Spinal cord (tissue), 10 donors: ENCODE measurements around the gene NLE1. TPM values are rescaled to one million over a fixed set of nuclear protein-coding genes. Genes with fewer than 3 reads are reported as not detected.
"Not testable (repeated sequence)": the region's sequence is repeated elsewhere in the genome, so short reads cannot be mapped to it uniquely, and the experiment has no call there.

ENCODE experiments used
- DNase-seq, 6 donors: peaks; one replicate each; pipeline versions ENCODE4 v3.0.0 to v3.0.0-alpha.2; 2013 to 2015; ENCODE audit warnings: low spot score in 6 of 6, low read depth in 4 of 6
- H3K27ac ChIP-seq: one replicate; pipeline ENCODE4 v1.5.1; 2013; ENCODE audit warnings: low read depth, low read length, control low read depth
- H3K27me3 ChIP-seq: one replicate; pipeline ENCODE4 v1.6.1; 2013; ENCODE audit warnings: low read length; ENCODE audit not compliant: control insufficient read depth, insufficient read depth
- H3K36me3 ChIP-seq: one replicate; pipeline ENCODE4 v1.6.1; 2013; ENCODE audit warnings: low read length; ENCODE audit not compliant: control insufficient read depth, insufficient read depth
- H3K4me1 ChIP-seq: one replicate; pipeline ENCODE4 v1.6.1; 2013; ENCODE audit warnings: low read length; ENCODE audit not compliant: control insufficient read depth, insufficient read depth
- H3K4me3 ChIP-seq: one replicate; pipeline ENCODE4 v1.5.1; 2013; ENCODE audit warnings: low read depth, low read length, control low read depth
- H3K9me3 ChIP-seq: one replicate; pipeline ENCODE4 v1.6.1; 2013; ENCODE audit warnings: low read length; ENCODE audit not compliant: control insufficient read depth, insufficient read depth
- WGBS: methylation state at CpG from one replicate; pipeline ENCODE4 v1.1.5; 2013; ENCODE audit warnings: missing lambda C conversion rate; ENCODE audit not compliant: insufficient coverage; 5-methylcytosine and 5-hydroxymethylcytosine counted together
- polyA plus RNA-seq, 2 donors: library from polyadenylated mRNA; unstranded; fragments of 120-200 nt; gene quantifications; one replicate each; pipeline ENCODE4 v1.2.1, GENCODE V29; 2013; ENCODE audit not compliant: insufficient read length in 2 of 2
- total RNA-seq, 2 donors: library from RNA; depleted of rRNA in 1 of 2; stranded (reverse); fragments of 120-200 nt in 1 of 2; fragments of >200 nt in 1 of 2; gene quantifications; one replicate each; pipeline versions ENCODE4 v1.2.3 to v1.2.4, GENCODE V29; 2013 to 2014
- donor health status: healthy.

NLE1 gene
- total and polyA plus RNA-seq, 4 donors: 14.2 to 26.1 (median 19.0) TPM

DNA sequence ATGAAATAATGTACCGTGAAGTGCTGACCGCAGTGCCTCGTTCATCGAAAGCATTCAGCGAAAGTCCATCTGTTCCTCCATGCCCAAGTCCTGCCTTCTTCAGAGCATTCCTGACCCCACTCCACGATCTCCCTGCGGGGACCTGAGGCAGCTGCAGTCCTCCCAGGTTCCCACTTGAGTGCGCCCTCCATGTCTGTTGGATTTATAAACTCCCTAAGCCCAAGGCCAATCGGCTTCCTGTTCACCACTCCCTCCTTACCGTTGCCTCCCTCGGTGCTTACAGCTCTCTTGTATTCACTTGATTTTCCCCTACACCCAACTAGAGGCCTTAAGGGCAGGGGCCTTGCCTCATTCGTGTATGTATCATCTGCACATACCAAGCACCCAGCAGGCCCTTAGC is 25.3 kb downstream of the NLE1 start:
- no peaks in the 10 kb centered on the region for H3K9me3 ChIP-seq
- peaks cover 19% of the 10 kb centered on the region for H3K4me1 ChIP-seq
- no peak overlapping the region for H3K27ac ChIP-seq
- 87% methylated on average over 11 of the region's 12 CpGs for WGBS
- H3K4me3 ChIP-seq: no peak overlapping the region
- no peak for DNase-seq
- H3K27me3 ChIP-seq: no peaks in the 10 kb centered on the region
- H3K36me3 ChIP-seq: peaks cover 4% of the 10 kb centered on the region

DNA sequence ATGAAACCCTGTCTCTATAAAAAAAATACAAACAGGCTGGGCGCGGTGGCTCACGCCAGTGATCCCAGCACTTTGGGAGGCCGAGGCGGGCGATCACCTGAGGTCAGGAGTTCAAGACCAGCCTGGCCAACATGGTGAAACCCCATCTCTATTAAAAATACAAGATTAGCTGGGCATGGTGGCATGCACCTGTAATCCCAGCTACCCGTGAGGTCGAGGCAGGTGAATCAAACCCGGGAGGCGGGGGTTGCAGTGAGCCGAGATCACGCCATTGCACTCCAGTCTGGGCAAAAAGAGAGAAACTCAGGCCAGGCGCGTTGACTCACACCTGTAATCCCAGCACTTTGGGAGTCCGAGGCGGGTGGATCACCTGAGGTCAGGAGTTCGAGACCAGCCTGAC is 31.3 kb downstream of the NLE1 start:
- peaks cover 16% of the 10 kb centered on the region for H3K36me3 ChIP-seq
- H3K4me1 ChIP-seq, DNase-seq, H3K27me3 ChIP-seq, H3K4me3 ChIP-seq, H3K27ac ChIP-seq, H3K9me3 ChIP-seq: not testable (repeated sequence)
- WGBS: 97% methylated on average over 15 of the region's 17 CpGs

DNA sequence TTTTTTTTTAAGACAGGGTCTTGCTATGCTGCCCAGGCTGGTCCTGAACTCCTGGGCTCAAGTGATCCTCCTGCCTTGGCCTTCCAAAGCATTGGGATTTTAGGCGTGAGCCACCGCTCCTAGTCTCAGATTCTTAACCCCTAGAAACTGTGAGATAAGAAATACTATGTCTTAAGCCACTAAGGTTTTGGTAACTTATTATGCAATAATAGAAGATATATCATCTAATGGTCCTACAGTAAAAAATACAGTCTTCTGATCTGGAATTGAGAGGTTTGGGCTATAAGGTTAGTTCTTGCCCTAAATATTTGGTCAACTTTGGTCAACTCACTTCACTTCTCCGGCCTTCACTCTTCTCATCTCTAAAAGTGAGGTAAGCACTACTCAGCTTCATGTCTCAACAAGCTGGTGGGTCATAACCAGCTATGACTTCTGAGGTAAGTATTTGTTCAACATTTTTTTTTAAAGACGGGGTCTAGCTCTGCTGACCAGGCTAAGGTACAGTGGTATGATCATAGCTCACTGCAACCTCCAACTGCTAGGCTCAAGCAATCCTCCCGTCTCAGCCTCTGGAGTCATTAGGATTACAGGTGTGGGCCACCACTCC is 37.2 kb downstream of the NLE1 start:
- no peak overlapping the region for H3K27ac ChIP-seq
- no peaks in the 10 kb centered on the region for H3K27me3 ChIP-seq
- H3K4me3 ChIP-seq: no peak overlapping the region
- 100% methylated on average over 1 of the region's 5 CpGs for WGBS
- H3K36me3 ChIP-seq: peaks cover 48% of the 10 kb centered on the region
- no peaks in the 10 kb centered on the region for H3K4me1 ChIP-seq
- peaks cover 2% of the 10 kb centered on the region for H3K9me3 ChIP-seq
- no peak for DNase-seq

DNA sequence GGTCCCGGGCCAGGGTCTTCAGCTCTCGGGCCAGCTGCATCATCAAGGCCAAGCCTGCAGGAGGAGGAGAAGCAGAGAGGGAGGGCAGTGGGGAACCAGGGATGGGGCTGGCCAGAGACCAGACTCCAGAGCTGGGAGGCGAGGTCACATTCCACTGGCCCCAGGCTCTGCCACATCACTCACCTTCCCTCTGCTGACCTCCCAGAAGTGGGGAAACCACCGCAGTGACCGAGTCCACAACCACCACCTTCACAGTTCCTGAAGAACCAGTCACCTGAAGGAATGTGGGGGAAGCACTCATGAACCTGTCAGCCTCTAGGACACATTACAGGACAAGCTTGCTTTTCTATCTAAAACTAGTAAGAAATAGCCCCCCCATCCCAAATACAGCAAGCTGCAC is 38.8 kb downstream of the NLE1 start:
- H3K4me1 ChIP-seq: no peaks in the 10 kb centered on the region
- H3K27me3 ChIP-seq: no peaks in the 10 kb centered on the region
- WGBS: 97% methylated on average over 4 of the region's 5 CpGs
- H3K4me3 ChIP-seq: no peak overlapping the region
- H3K36me3 ChIP-seq: peaks cover 52% of the 10 kb centered on the region
- no peak for DNase-seq
- peaks cover 2% of the 10 kb centered on the region for H3K9me3 ChIP-seq
- no peak overlapping the region for H3K27ac ChIP-seq

DNA sequence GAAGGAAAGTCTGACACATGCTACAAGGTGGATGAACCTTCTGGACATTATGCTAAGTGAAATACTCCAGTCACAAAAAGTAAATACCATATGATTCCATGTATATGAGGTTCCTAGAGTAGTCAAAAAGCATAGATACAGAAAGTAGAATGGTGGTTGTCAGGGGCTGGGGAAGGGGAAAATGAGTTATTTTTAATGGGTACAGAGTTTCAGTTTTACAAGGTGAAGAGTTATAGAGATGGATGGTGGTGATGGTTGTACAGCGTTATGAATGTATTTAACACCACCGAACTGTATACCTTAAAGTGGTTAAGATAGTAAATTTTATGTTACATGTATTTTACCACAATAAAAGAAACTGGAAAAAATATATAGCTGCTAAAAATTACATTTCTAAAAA is 40.4 kb downstream of the NLE1 start:
- no peak overlapping the region for H3K4me3 ChIP-seq
- peaks cover 47% of the 10 kb centered on the region for H3K36me3 ChIP-seq
- no peaks in the 10 kb centered on the region for H3K27me3 ChIP-seq
- WGBS: no CpG with 5 or more reads among the region's 2 CpGs
- no peak for DNase-seq
- H3K27ac ChIP-seq: no peak overlapping the region
- no peaks in the 10 kb centered on the region for H3K4me1 ChIP-seq
- peaks cover 2% of the 10 kb centered on the region for H3K9me3 ChIP-seq

DNA sequence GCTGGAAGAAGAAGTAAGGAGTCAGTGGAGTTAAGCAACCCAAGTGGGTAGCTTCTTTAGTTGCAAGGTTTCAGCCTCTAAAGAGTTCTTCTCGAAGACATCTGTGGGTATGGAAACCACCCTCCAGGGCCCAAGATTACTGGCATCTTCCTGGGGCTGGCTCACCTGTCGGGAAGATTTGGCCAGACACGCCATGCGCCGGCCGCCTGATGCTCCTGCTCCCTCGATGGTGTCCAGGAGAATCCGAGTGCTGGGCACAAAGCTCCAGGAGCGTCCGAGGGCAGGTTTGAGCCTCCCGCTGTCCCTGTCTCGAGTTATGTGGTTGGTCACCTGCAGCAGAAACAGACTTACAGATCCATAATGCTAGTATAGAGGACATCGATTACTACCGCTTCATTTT is 41.1 kb downstream of the NLE1 start:
- Histone ChIP-seq H3K4me3 (no peak overlapping the region), H3K27me3 (no peaks in the 10 kb centered on the region), H3K27ac (no peak overlapping the region), H3K4me1 (no peaks in the 10 kb centered on the region), H3K9me3 (peaks cover 2% of the 10 kb centered on the region), H3K36me3 (peaks cover 41% of the 10 kb centered on the region)
- no peak for DNase-seq
- WGBS: 96% methylated on average over 14 of the region's 14 CpGs

DNA sequence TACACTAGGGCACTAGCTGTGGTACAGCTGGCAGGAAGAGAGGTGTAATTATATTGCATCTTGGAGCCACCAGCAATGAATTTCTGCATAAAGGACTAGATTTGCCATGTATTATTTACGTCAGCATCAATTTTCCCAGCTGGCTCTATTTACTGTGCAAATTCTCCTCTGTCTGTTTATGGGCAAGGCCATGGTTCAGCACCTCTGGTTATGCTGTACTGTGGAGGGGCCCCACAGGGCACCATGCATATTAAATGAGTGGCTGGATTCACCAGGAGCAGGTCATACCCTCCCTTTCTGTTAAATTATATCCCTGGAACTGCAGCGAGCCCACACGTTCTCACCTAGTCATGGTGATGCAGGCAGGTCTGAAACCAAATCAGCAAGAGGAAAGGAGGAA is 42.2 kb downstream of the NLE1 start:
- Histone ChIP-seq H3K27me3 (no peaks in the 10 kb centered on the region), H3K27ac (no peak overlapping the region), H3K4me1 (no peaks in the 10 kb centered on the region), H3K4me3 (no peak overlapping the region), H3K36me3 (peaks cover 38% of the 10 kb centered on the region), H3K9me3 (no peaks in the 10 kb centered on the region)
- DNase-seq: no peak
- 87% methylated on average over 3 of the region's 3 CpGs for WGBS

DNA sequence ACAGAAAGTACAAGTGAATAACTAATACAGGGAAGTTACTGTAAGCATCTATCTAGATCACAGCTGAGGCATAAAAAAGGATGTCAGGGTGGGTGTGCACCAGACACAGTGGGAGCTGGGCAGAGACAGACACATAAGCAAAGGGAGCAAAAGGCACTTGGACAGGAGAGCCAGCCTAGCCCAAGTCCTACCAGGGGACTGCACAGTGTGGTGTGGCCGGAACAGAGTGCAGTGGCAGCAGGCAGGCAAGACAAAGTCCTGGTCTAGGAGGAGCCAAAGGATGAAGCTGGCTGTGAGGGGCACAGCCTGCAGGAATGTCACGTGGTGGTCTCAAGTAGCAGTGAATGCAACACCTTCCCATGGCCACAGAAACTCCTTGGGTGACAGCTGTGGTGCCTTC is 44.3 kb downstream of the NLE1 start:
- no peak overlapping the region for H3K4me3 ChIP-seq
- H3K27me3 ChIP-seq: no peaks in the 10 kb centered on the region
- H3K36me3 ChIP-seq: peaks cover 27% of the 10 kb centered on the region
- 94% methylated on average over 2 of the region's 2 CpGs for WGBS
- DNase-seq: no peak
- no peaks in the 10 kb centered on the region for H3K9me3 ChIP-seq
- H3K4me1 ChIP-seq: no peaks in the 10 kb centered on the region
- H3K27ac ChIP-seq: no peak overlapping the region

DNA sequence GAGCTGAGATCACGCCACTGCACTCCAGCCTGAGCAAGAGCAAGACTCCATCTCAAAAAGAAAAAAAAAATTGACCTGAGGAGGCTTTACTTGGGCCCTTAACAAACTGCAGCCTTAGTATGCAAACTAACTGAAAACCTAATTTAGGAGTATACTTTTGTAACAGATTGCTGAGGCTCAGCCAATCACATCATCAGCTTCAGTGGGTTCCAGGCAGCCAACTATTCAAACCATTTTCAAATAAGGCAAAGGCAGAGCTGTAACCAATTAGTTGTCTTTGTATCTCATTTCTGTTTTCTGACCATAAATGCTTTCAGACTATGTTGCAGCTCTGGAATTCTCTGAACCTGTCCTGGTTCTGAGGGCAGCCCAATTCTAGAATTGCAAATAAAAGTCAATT is 46.4 kb downstream of the NLE1 start:
- Histone ChIP-seq H3K9me3 (no peaks in the 10 kb centered on the region), H3K27ac (no peak overlapping the region), H3K36me3 (peaks cover 14% of the 10 kb centered on the region), H3K4me1 (no peaks in the 10 kb centered on the region), H3K27me3 (no peaks in the 10 kb centered on the region), H3K4me3 (no peak overlapping the region)
- WGBS: no CpG with 5 or more reads among the region's 1 CpG
- DNase-seq: no peak

DNA sequence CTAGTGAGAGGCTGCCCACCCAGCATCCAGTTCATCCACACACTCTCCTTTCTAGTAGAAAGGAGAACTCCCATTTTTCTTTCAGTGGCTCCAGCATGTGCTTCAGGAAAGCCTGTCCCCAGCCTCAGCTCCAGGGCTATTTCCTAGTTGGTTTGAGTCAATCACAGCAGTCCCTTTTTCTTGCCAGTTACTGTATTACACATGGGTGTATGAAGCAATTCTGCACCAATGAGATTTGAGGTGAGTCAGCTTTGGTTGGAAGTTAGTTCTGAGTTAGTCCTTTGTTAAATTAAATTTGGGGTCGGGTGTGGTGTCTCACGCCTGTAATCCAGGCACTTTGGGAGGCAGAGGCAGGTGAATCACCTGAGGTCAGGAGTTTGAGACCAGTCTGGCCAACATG is 47.2 kb downstream of the NLE1 start:
- H3K27me3 ChIP-seq: no peaks in the 10 kb centered on the region
- H3K27ac ChIP-seq: no peak overlapping the region
- DNase-seq: no peak
- peaks cover 8% of the 10 kb centered on the region for H3K36me3 ChIP-seq
- no peak overlapping the region for H3K4me3 ChIP-seq
- peaks cover under 1% of the 10 kb centered on the region for H3K4me1 ChIP-seq
- H3K9me3 ChIP-seq: no peaks in the 10 kb centered on the region
- 100% methylated on average over 1 of the region's 2 CpGs for WGBS
